HepG2 (cell line): ENCODE results near the gene PIMREG. TPM values are rescaled to one million over a fixed set of nuclear protein-coding genes. Genes with fewer than 3 reads are reported as not detected.

Source experiments
- ATAC-seq: fragments of 200-7000 bp; cut with Tn5 transposase; 3 replicates; pipeline ENCODE4 v1.9.1; 2020; ENCODE audit warnings: mild to moderate bottlenecking, moderate library complexity
- BruUV-seq: library from RNA; stranded (reverse); fragments of 400-500 nt; replicated peaks from 2 replicates; lab custom pipeline; 2021; lab: Mats Ljungman, UMichigan
- CTCF ChIA-PET: fragments of 300-600 bp; formaldehyde crosslinking; extraction: SDS; loops from one replicate; lab custom pipeline; 2021; ENCODE audit warnings: low total read pairs, inconsistent platforms, low intra/inter-chr PET ratio; lab: Yijun Ruan, JAX
- POLR2A ChIA-PET: fragments of 350-600 bp; sonication (Branson Sonifier 250); formaldehyde crosslinking; loops from one replicate; lab custom pipeline; 2020; ENCODE audit warnings: antibody characterized with exemption, inconsistent platforms; lab: Yijun Ruan, JAX
- DNase-seq: peaks from one replicate; pipeline ENCODE4 v3.0.0-alpha.2; 2015; ENCODE audit warnings: low spot score
- FAIRE-seq: peaks from 3 replicates; lab custom pipeline; 2011; peaks lifted over from hg19 to GRCh38; lab: Jason Lieb, UNC
- H2AFZ ChIP-seq: one replicate; pipeline ENCODE4 v1.6.1; 2011; ENCODE audit warnings: low read length, inconsistent platforms
- H3K27ac ChIP-seq: fragments of 300-600 bp; 3 replicates; pipeline ENCODE4 v1.8.0; 2011; ENCODE audit warnings: mixed run types, mild to moderate bottlenecking, mixed read lengths, low read length, inconsistent platforms; ENCODE audit not compliant: insufficient read depth; ENCODE audit errors: extremely low read length
- H3K27me3 ChIP-seq, 2 experiments: fragments of 200-600 bp in 1 of 2; 2 replicates in 1 of 2; 3 replicates in 1 of 2; pipeline versions ENCODE4 v1.6.0 to v1.8.0; 2011; ENCODE audit warnings: low read length in 2 of 2, mild to moderate bottlenecking in 2 of 2, moderate library complexity in 2 of 2, inconsistent platforms in 1 of 2; ENCODE audit not compliant: insufficient read depth in 2 of 2, control insufficient read depth in 1 of 2
- H3K36me3 ChIP-seq, 2 experiments: fragments of 200-600 bp in 1 of 2; replicated peaks in 1 of 2; 2 replicates in 1 of 2; 3 replicates in 1 of 2; pipeline versions ENCODE4 v1.5.1 to v1.8.0; 2011; ENCODE audit warnings: low read length in 2 of 2, inconsistent platforms in 1 of 2; ENCODE audit not compliant: insufficient read depth in 2 of 2, control insufficient read depth in 1 of 2
- H3K4me1 ChIP-seq: 2 replicates; pipeline ENCODE4 v1.5.1; 2012; ENCODE audit warnings: low read length, inconsistent platforms; ENCODE audit not compliant: insufficient read depth
- H3K4me2 ChIP-seq: 2 replicates; pipeline ENCODE4 v1.6.0; 2011; ENCODE audit warnings: low read depth, low read length, inconsistent platforms
- H3K4me3 ChIP-seq, 3 experiments: fragments of 200-600 bp in 1 of 3; sonication (generic), shearing (Covaris generic) in 1 of 3; replicated peaks in 1 of 3; 2 replicates each; pipeline ENCODE4 v1.5.1; 2011 to 2016; ENCODE audit warnings: low read length in 3 of 3, inconsistent platforms in 2 of 3, low read depth in 2 of 3, mild to moderate bottlenecking in 2 of 3, control low read depth in 1 of 3, mixed read lengths in 1 of 3; ENCODE audit not compliant: insufficient read depth in 1 of 3
- H3K79me2 ChIP-seq: one replicate; pipeline ENCODE4 v1.6.1; 2011; ENCODE audit warnings: low read length, inconsistent platforms; ENCODE audit not compliant: insufficient read depth
- H3K9ac ChIP-seq: 2 replicates; pipeline ENCODE4 v1.6.0; 2011; ENCODE audit warnings: mild to moderate bottlenecking, low read depth, low read length, inconsistent platforms; ENCODE audit not compliant: insufficient read depth
- H3K9me3 ChIP-seq: 2 replicates; pipeline ENCODE4 v1.5.1; 2012; ENCODE audit warnings: mild to moderate bottlenecking, low read length
- H4K20me1 ChIP-seq: 2 replicates; pipeline ENCODE4 v1.6.0; 2011; ENCODE audit warnings: inconsistent platforms, mild to moderate bottlenecking, low read length, moderate library complexity; ENCODE audit not compliant: insufficient read depth
- GMEB2 ChIP-seq: IDR thresholded peaks from 2 replicates; pipeline ENCODE4 v1.6.1; 2016; ENCODE audit warnings: missing biosample characterization, missing genetic modification reagents, low read depth
- HNF1A ChIP-seq, 2 experiments: sonication (generic) in 1 of 2; formaldehyde crosslinking in 1 of 2; IDR thresholded peaks; 2 replicates each; pipeline versions ENCODE4 v1.4.0 to v1.6.1; 2016 to 2020; ENCODE audit warnings: borderline replicate concordance in 1 of 2, low read depth in 1 of 2, mild to moderate bottlenecking in 1 of 2, missing genetic modification reagents in 1 of 2
- NCOA2 ChIP-seq: sonication (generic); formaldehyde crosslinking; IDR thresholded peaks from 2 replicates; pipeline ENCODE4 v1.8.0; 2022; ENCODE audit warnings: inconsistent platforms
- NFIB ChIP-seq: sonication (generic); formaldehyde crosslinking; IDR thresholded peaks from 2 replicates; pipeline ENCODE4 v1.9.0; 2021; ENCODE audit warnings: missing genetic modification reagents, mild to moderate bottlenecking, borderline replicate concordance
- PCBP2 ChIP-seq: fragments of 200-400 bp; formaldehyde crosslinking; optimal IDR thresholded peaks from 2 replicates; pipeline ENCODE3; 2018; ENCODE audit warnings: low read length, low read depth; ENCODE audit not compliant: poor library complexity, severe bottlenecking
- STAT5B ChIP-seq: sonication (generic); formaldehyde crosslinking; IDR thresholded peaks from 2 replicates; pipeline ENCODE4 v1.4.0; 2020; ENCODE audit warnings: missing genetic modification reagents
- TERF1 ChIP-seq: sonication (generic); formaldehyde crosslinking; IDR thresholded peaks from 2 replicates; pipeline ENCODE4 v1.8.0; 2022; ENCODE audit warnings: mild to moderate bottlenecking, missing genetic modification reagents, moderate library complexity
- ZNF749 ChIP-seq: sonication (generic); formaldehyde crosslinking; IDR thresholded peaks from 2 replicates; pipeline ENCODE4 v1.8.0; 2022; ENCODE audit warnings: mild to moderate bottlenecking, missing genetic modification reagents, moderate library complexity, borderline replicate concordance
- WGBS: methylation state at CpG from one replicate; pipeline ENCODE4 v1.1.6; 2017; ENCODE audit warnings: low lambda C conversion rate; 5-methylcytosine and 5-hydroxymethylcytosine counted together
- in situ Hi-C: cut with HindIII; loops from 2 replicates; pipeline ENCODE4 v1.10.0; 2017; ENCODE audit warnings: low pct_unique_long_range_greater_than_20kb; ENCODE audit not compliant: extremely low pct_ligation_motif_present
- intact Hi-C: fragments of 100-400 bp; cut with micrococcal nuclease; formaldehyde crosslinking; loops from one replicate; pipeline ENCODE4 v1.10.0; 2022; ENCODE audit not compliant: unreplicated experiment
- polyA plus RNA-seq, 8 experiments: library from polyadenylated mRNA; depleted of rRNA in 3 of 8; stranded (reverse) in 7 of 8; unstranded in 1 of 8; fragments of >200 nt; fragmentation: Illumina TruSeq in 4 of 8; extraction: Trizol in 4 of 8; gene quantifications; 2 replicates each; pipeline versions ENCODE4 v1.2.1 to v1.2.3, GENCODE V29; 2011 to 2016; ENCODE audit warnings: low read depth in 4 of 8, missing spikeins in 1 of 8, mixed read lengths in 1 of 8; ENCODE audit not compliant: insufficient read depth in 1 of 8
- total RNA-seq, 5 experiments: library from RNA; depleted of rRNA; stranded (reverse); fragments of >200 nt; fragmentation: Illumina TruSeq; extraction: Trizol; gene quantifications; 2 replicates each; pipeline ENCODE4 v1.2.3, GENCODE V29; 2016; ENCODE audit warnings: low read depth in 1 of 5

PIMREG gene
- total and polyA plus RNA-seq, 2 of the 13 experiments (the other 11 are each of a cell fraction or from before 2014, with no cell fraction given), result 15.6 to 30.3 TPM

DNA sequence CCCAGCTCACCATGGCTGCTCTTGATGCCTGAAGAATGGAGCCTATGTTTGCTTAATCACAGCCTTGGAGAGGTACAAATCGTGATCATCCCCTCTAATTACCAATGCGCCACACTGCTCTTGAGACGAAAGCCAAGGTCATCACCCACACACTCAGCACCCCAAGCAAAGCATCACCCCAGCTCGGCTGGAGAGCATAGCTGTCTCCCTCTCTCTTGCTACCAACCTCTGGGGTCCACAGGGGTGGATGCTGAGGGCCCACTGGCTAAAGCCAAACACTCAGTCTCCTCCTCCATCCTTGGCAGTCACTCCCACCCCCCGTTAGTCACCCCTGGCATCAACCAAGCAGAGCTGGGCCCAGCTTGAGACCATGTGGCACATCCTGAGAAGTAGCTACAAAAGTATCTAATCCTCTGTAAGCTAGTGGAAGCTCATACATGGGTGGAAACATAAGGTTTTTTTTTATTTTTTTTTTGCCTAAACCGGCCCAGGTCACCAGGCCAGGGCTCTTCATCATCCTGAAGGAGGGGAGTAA is 44.8 kb downstream of the PIMREG start:
- no TSS peak for BruUV-seq
- in situ Hi-C loops, result no loop called here
- ATAC-seq (no peak), DNase-seq (no peak), FAIRE-seq (no peak)
- CTCF ChIA-PET, result no interaction called here
- Histone ChIP-seq H3K9me3 (no peaks in the 10 kb centered on the region), H3K4me2 (no peak overlapping the region), H4K20me1 (no peaks in the 10 kb centered on the region), H3K36me3 (no peaks in the 10 kb centered on the region), H3K27ac (no peak overlapping the region), H3K4me3 (no peak overlapping the region), H3K27me3 (peaks cover 1 to 11% of the 10 kb centered on the region in 2 experiments; a peak in 1 of 5 replicates), H2AFZ (no peak overlapping the region), H3K4me1 (no peaks in the 10 kb centered on the region), H3K79me2 (no peaks in the 10 kb centered on the region), H3K9ac (no peak overlapping the region)
- POLR2A ChIA-PET, result no interaction called here
- TF ChIP-seq NFIB (CRISPR knock-in tag), result no peak
- no peak for TF ChIP-seq GMEB2 (CRISPR knock-in tag)
- no peak for TF ChIP-seq ZNF749
- TF ChIP-seq NCOA2, result no peak
- TF ChIP-seq PCBP2, result no peak
- TF ChIP-seq STAT5B, result no peak
- TF ChIP-seq TERF1 (CRISPR knock-in tag), result no peak
- no peak for TF ChIP-seq HNF1A (IDR thresholded peaks at IDR 0.05; ENCODE audit: low read depth)
- no peak for TF ChIP-seq HNF1A (CRISPR knock-in tag; IDR thresholded peaks at IDR 0.05; ENCODE audit: borderline replicate concordance)
- intact Hi-C loops, result no loop called here
- 20% methylated on average over 6 of the region's 6 CpGs for WGBS
